ENCODE results near the gene HERPUD1.

Gene HERPUD1

GRCh38 chr16:56950455-56950854, 18.5 kb downstream of the HERPUD1 start:
- TF ChIP-seq REST (IDR thresholded peaks at IDR 0.05; ENCODE audit: low read depth) (no peak), NFIC (IDR thresholded peaks at IDR 0.05) (no peak), RAD21 (IDR thresholded peaks at IDR 0.05; ENCODE audit: low read depth) (no peak), MAX (IDR thresholded peaks at IDR 0.05) (no peak), TCF12 (IDR thresholded peaks at IDR 0.05; ENCODE audit: low read depth) (no peak), FOXM1 (IDR thresholded peaks at IDR 0.05; ENCODE audit: borderline replicate concordance, low read depth) (no peak), EGR1 (IDR thresholded peaks at IDR 0.05) (no peak), CREB1 (IDR thresholded peaks at IDR 0.05; ENCODE audit: low read depth) (no peak), ZBTB7A (IDR thresholded peaks at IDR 0.05; ENCODE audit: low read depth) (no peak), CEBPB (IDR thresholded peaks at IDR 0.05) (no peak), YY1 (IDR thresholded peaks at IDR 0.05; ENCODE audit: low read depth) (no peak), EP300 (IDR thresholded peaks at IDR 0.05; ENCODE audit: borderline replicate concordance) (no peak), USF1 (IDR thresholded peaks at IDR 0.05) (no peak), TAF1 (IDR thresholded peaks at IDR 0.05; ENCODE audit: low read depth) (no peak), TEAD4 (IDR thresholded peaks at IDR 0.05) (no peak)

- TF ChIP-seq ZBTB7A (IDR thresholded peaks at IDR 0.05; ENCODE audit: low read depth) (no peak), RAD21 (IDR thresholded peaks at IDR 0.05; ENCODE audit: low read depth) (peak; percentile 83), EP300 (IDR thresholded peaks at IDR 0.05; ENCODE audit: borderline replicate concordance) (no peak)
Observed at GRCh38 chr16:56950881-56951771, 19.2 kb downstream of the HERPUD1 start.

GRCh38 chr16:56953006-56953405, 21.1 kb downstream of the HERPUD1 start:
- TF ChIP-seq CEBPB (IDR thresholded peaks at IDR 0.05) (no peak), ZBTB7A (IDR thresholded peaks at IDR 0.05; ENCODE audit: low read depth) (no peak), FOXM1 (IDR thresholded peaks at IDR 0.05; ENCODE audit: borderline replicate concordance, low read depth) (no peak), TEAD4 (IDR thresholded peaks at IDR 0.05) (no peak), YY1 (IDR thresholded peaks at IDR 0.05; ENCODE audit: low read depth) (no peak), TAF1 (IDR thresholded peaks at IDR 0.05; ENCODE audit: low read depth) (no peak), EP300 (IDR thresholded peaks at IDR 0.05; ENCODE audit: borderline replicate concordance) (no peak), MAX (IDR thresholded peaks at IDR 0.05) (no peak), RAD21 (IDR thresholded peaks at IDR 0.05; ENCODE audit: low read depth) (no peak), REST (IDR thresholded peaks at IDR 0.05; ENCODE audit: low read depth) (no peak)

GRCh38 chr16:56956076-56956475, 24.1 kb downstream of the HERPUD1 start:
- no peak for TF ChIP-seq USF1 (IDR thresholded peaks at IDR 0.05)
- no peak for TF ChIP-seq REST (IDR thresholded peaks at IDR 0.05; ENCODE audit: low read depth)
- TF ChIP-seq EGR1 (IDR thresholded peaks at IDR 0.05), result no peak
- TF ChIP-seq YY1 (IDR thresholded peaks at IDR 0.05; ENCODE audit: low read depth), result no peak
- no peak for TF ChIP-seq CREB1 (IDR thresholded peaks at IDR 0.05; ENCODE audit: low read depth)
- no peak for TF ChIP-seq RAD21 (IDR thresholded peaks at IDR 0.05; ENCODE audit: low read depth)
- no peak for TF ChIP-seq CEBPB (IDR thresholded peaks at IDR 0.05)
- no peak for TF ChIP-seq ZBTB7A (IDR thresholded peaks at IDR 0.05; ENCODE audit: low read depth)
- no peak for TF ChIP-seq TAF1 (IDR thresholded peaks at IDR 0.05; ENCODE audit: low read depth)
- no peak for TF ChIP-seq NFIC (IDR thresholded peaks at IDR 0.05)
- TF ChIP-seq FOXM1 (IDR thresholded peaks at IDR 0.05; ENCODE audit: borderline replicate concordance, low read depth), result no peak
- no peak for TF ChIP-seq TCF12 (IDR thresholded peaks at IDR 0.05; ENCODE audit: low read depth)
- TF ChIP-seq MAX (IDR thresholded peaks at IDR 0.05), result no peak
